Ovary (tissue), 9 donors: ENCODE measurements around the gene PTPRS. TPM values are rescaled to one million over a fixed set of nuclear protein-coding genes. Genes with fewer than 3 reads are reported as not detected.

ENCODE experiments used
- DNase-seq, 5 donors: peaks; one replicate each; pipeline ENCODE4 v3.0.0-alpha.2; 2019 to 2020
- H3K27ac ChIP-seq, 2 donors: fragments of 200-600 bp; one replicate each; pipeline versions ENCODE4 v1.5.1 to v1.8.0; 2019 to 2022
- H3K27me3 ChIP-seq: fragments of 200-600 bp; one replicate; pipeline ENCODE4 v1.8.0; 2022
- H3K36me3 ChIP-seq: fragments of 200-600 bp; sonication (generic); one replicate; pipeline ENCODE4 v1.5.1; 2019
- H3K4me1 ChIP-seq: one replicate; pipeline ENCODE4 v1.8.1; 2013; ENCODE audit warnings: mild to moderate bottlenecking, moderate library complexity; ENCODE audit not compliant: insufficient read depth
- H3K4me3 ChIP-seq: fragments of 200-600 bp; sonication (generic); one replicate; pipeline ENCODE4 v1.5.1; 2017
- H3K9me3 ChIP-seq, 2 donors: fragments of 200-600 bp in 1 of 2; sonication (generic) in 1 of 2; one replicate each; pipeline versions ENCODE4 v1.5.1 to v1.8.1; 2013 to 2019; ENCODE audit warnings: mild to moderate bottlenecking in 1 of 2, moderate library complexity in 1 of 2
- CTCF ChIP-seq, 3 donors: fragments of 450-650 bp in 2 of 3; fragments of 200-600 bp in 1 of 3; IDR thresholded peaks; one replicate each; pipeline versions ENCODE4 v1.5.1 to v1.8.0; 2016 to 2022; ENCODE audit warnings: antibody characterized with exemption in 3 of 3, mild to moderate bottlenecking in 1 of 3
- EP300 ChIP-seq: sonication (generic); formaldehyde crosslinking; IDR thresholded peaks from one replicate; pipeline ENCODE4 v1.6.1; 2017; ENCODE audit warnings: antibody characterized with exemption
- POLR2A ChIP-seq: fragments of 450-650 bp; IDR thresholded peaks from one replicate; pipeline ENCODE4 v1.6.1; 2017; ENCODE audit warnings: antibody characterized with exemption, mild to moderate bottlenecking, moderate library complexity
- WGBS, 3 donors: extraction: QIAGEN DNeasy Blood & Tissue Kit in 1 of 3; methylation state at CpG; one replicate each; pipeline versions ENCODE4 v1.1.5 to v1.1.7; 2013 to 2017; 5-methylcytosine and 5-hydroxymethylcytosine counted together
- intact Hi-C, 4 donors: fragments of 100-400 bp; cut with DNase I; formaldehyde crosslinking; loops; one replicate each; pipeline versions ENCODE4 v1.11.0 to v1.15.1; 2022 to 2023
- polyA plus RNA-seq, 2 donors: library from polyadenylated mRNA; stranded (reverse); fragments of 200-250 nt in 1 of 2; fragments of 350-450 nt in 1 of 2; fragmentation: Illumina TruSeq in 1 of 2; extraction: RNeasy Lipid Tissue Mini Kit (QIAGEN cat#74804) in 1 of 2; gene quantifications; one replicate each; pipeline ENCODE4 v1.2.3, GENCODE V29; 2013 to 2014
- total RNA-seq, 7 donors: library from RNA; depleted of rRNA in 2 of 7; stranded (reverse); fragments of >200 nt in 2 of 7; fragmentation: NEBNext Ultra II Directional in 3 of 7; extraction: Animal tissue kit (Norgen Biotek cat#: 25700) in 3 of 7; gene quantifications; one replicate each; pipeline versions ENCODE4 v1.1.0 to v1.2.4, GENCODE V29; 2016 to 2023
- donor health status: DM: no; HTN: no; CAD: no; lungs with moderate emphysema.
- donor health status: DM: no; HTN: no; CAD: no.
- donor health status: Bipolar disorder and iron deficiency.
- donor health status: DM: yes; HTN: yes; CAD: no.
- donor health status: DM: no; HTN: no; CAD: no.
- donor health status: DM: yes; HTN: yes; CAD: no.

Gene PTPRS
- total and polyA plus RNA-seq, 9 donors = 12.3 to 196 (median 168) TPM

- DNase-seq = peak; percentile 80 to 89 (median 87)
- Histone ChIP-seq H3K4me3 (peak overlapping the region; percentile 10), H3K4me1 (no peaks in the 10 kb centered on the region), H3K27me3 (no peaks in the 10 kb centered on the region), H3K27ac (peak overlapping the region; percentile 28 to 78), H3K9me3 (no peaks in the 10 kb centered on the region), H3K36me3 (no peaks in the 10 kb centered on the region)
- no peak for TF ChIP-seq CTCF (IDR thresholded peaks at IDR 0.05)
- no peak for TF ChIP-seq EP300
- TF ChIP-seq POLR2A = peak; percentile 69
- intact Hi-C loops = no loop called here
- WGBS, 3 donors = 17 to 25% (median 21%) methylated on average over 21 of the region's 21 CpGs
These were observed 31.9 kb downstream of the PTPRS start for GRCh38 chr19:5308451-5309437.

- Histone ChIP-seq H3K36me3 (no peaks in the 10 kb centered on the region), H3K27me3 (no peaks in the 10 kb centered on the region), H3K4me3 (no peak overlapping the region), H3K4me1 (no peaks in the 10 kb centered on the region), H3K9me3 (no peaks in the 10 kb centered on the region), H3K27ac (no peak overlapping the region)
- TF ChIP-seq EP300 = no peak
- TF ChIP-seq POLR2A = no peak
- TF ChIP-seq CTCF (IDR thresholded peaks at IDR 0.05) = no peak
- intact Hi-C loops = no loop called here
- WGBS, 3 donors = 94 to 96% (median 95%) methylated on average over 19 of the region's 19 CpGs
- DNase-seq = no peak
These were observed 33.0 kb downstream of the PTPRS start for GRCh38 chr19:5307655-5308054.

GRCh38 chr19:5305163-5305562, 35.4 kb downstream of the PTPRS start:
- no peaks in the 10 kb centered on the region for H3K4me1 ChIP-seq
- no peak overlapping the region for H3K4me3 ChIP-seq
- H3K36me3 ChIP-seq = no peaks in the 10 kb centered on the region
- intact Hi-C loops = no loop called here
- no peaks in the 10 kb centered on the region for H3K27me3 ChIP-seq
- H3K9me3 ChIP-seq = no peaks in the 10 kb centered on the region
- WGBS, 3 donors = 86 to 95% (median 91%) methylated on average over 3 of the region's 3 CpGs
- no peak overlapping the region for H3K27ac ChIP-seq
- no peak for TF ChIP-seq EP300
- TF ChIP-seq POLR2A = no peak
- TF ChIP-seq CTCF (IDR thresholded peaks at IDR 0.05) = no peak
- no peak for DNase-seq

- TF ChIP-seq EP300 = no peak
- TF ChIP-seq CTCF (IDR thresholded peaks at IDR 0.05) = no peak
- no peak for TF ChIP-seq POLR2A
- no peaks in the 10 kb centered on the region for H3K27me3 ChIP-seq
- intact Hi-C loops = no loop called here
- H3K4me1 ChIP-seq = no peaks in the 10 kb centered on the region
- no peak overlapping the region for H3K27ac ChIP-seq
- DNase-seq = no peak
- H3K9me3 ChIP-seq = no peaks in the 10 kb centered on the region
- no peak overlapping the region for H3K4me3 ChIP-seq
- 89 to 90% (median 89%) methylated on average over 6 of the region's 6 CpGs for WGBS, 3 donors
- H3K36me3 ChIP-seq = no peaks in the 10 kb centered on the region
These were observed 36.1 kb downstream of the PTPRS start for GRCh38 chr19:5304486-5304885.
